Left ventricle myocardium superior (tissue), 1 donor: Measurements from ENCODE around the gene PCNX3. TPM values are rescaled to one million over a fixed set of nuclear protein-coding genes. Genes with fewer than 3 reads are reported as not detected.
"Not testable (repeated sequence)": the region's sequence is repeated elsewhere in the genome, so short reads cannot be mapped to it uniquely, and the experiment has no call there.

ENCODE experiments used
- ATAC-seq: fragments of 200-7000 bp; cut with Tn5 transposase; one replicate; pipeline ENCODE4 v1.9.1; 2020; ENCODE audit warnings: mild to moderate bottlenecking, moderate library complexity
- DNase-seq: peaks from one replicate; pipeline ENCODE4 v3.0.0-alpha.2; 2020
- intact Hi-C: fragments of 100-400 bp; cut with micrococcal nuclease; formaldehyde crosslinking; loops from one replicate; pipeline ENCODE4 v1.11.0; 2022
- total RNA-seq: library from RNA; stranded (reverse); fragmentation: NEBNext Ultra II Directional; extraction: Animal tissue kit (Norgen Biotek cat#: 25700); gene quantifications from one replicate; pipeline ENCODE4 v1.2.1, GENCODE V29; 2021
- donor health status: DM: no; HTN: yes; CAD: no; lungs with severe emphysema.

Gene PCNX3
- total RNA-seq, 1 donor from 2014 or later: 11.8 TPM

DNA sequence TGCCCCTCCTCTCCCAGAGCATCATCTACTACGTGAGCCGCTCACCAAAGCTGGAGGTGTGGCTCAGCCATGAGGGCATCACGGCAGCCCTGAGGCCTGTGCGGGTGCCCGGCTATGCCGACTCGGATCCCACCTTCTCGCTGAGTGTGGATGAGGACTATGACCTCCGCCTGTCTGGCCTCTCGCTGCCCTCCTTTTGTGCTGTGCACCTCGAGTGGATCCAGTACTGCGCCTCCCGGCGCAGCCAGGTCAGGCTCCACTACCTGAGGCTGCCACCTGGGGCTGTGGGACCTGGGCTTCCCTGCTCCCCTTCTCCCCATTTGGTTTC is 18.5 kb downstream of the PCNX3 start:
- ATAC-seq (no peak), DNase-seq (no peak)
- intact Hi-C loops: no loop called here

DNA sequence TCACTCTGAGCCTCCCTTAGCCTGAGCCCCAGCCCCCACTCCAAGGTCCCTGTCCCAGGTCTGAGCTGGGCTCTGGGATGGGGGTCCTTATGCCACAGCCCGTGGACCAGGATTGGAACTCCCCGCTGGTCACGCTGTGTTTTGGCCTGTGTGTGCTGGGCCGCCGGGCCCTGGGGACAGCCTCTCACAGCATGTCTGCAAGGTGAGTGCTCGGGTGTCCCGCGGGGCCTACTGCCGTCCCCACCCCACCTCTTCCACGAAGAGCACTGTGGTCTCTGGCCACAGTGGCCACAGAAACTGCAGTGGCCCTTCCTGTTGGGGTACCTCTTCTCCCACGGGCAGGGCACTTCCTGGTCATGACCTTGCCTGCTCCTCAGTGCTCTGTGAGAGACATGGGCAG is 18.9 kb downstream of the PCNX3 start:
- DNase-seq (no peak), ATAC-seq (no peak)
- intact Hi-C loops: no loop called here

DNA sequence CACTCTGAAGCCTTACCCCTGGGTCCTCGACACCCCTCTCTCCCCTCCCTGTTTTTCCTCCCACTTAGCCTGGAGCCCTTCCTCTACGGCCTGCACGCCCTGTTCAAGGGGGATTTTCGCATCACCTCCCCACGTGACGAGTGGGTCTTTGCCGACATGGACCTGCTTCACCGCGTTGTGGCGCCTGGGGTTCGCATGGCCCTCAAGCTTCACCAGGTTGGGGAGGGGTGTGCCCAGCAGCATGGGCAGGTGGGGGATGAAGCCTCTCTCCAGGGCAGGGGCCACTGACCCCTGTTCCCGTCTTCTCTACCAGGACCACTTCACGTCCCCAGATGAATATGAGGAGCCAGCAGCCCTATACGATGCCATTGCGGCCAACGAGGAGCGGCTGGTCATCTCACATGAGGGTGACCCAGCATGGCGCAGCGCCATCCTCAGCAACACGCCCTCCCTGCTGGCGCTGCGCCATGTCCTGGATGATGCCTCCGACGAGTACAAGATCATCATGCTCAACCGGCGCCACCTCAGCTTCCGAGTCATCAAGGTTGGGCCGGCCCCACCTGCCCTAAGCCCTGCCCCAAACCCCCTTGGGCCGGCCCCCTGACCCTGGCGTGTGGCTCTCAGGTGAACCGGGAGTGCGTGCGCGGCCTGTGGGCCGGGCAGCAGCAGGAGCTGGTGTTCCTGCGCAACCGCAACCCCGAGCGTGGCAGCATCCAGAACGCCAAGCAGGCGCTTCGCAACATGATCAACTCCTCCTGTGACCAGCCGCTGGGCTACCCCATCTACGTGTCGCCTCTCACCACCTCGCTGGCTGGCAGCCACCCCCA is 19.5 kb downstream of the PCNX3 start:
- intact Hi-C loops: no loop called here
- ATAC-seq (no peak), DNase-seq (no peak)

DNA sequence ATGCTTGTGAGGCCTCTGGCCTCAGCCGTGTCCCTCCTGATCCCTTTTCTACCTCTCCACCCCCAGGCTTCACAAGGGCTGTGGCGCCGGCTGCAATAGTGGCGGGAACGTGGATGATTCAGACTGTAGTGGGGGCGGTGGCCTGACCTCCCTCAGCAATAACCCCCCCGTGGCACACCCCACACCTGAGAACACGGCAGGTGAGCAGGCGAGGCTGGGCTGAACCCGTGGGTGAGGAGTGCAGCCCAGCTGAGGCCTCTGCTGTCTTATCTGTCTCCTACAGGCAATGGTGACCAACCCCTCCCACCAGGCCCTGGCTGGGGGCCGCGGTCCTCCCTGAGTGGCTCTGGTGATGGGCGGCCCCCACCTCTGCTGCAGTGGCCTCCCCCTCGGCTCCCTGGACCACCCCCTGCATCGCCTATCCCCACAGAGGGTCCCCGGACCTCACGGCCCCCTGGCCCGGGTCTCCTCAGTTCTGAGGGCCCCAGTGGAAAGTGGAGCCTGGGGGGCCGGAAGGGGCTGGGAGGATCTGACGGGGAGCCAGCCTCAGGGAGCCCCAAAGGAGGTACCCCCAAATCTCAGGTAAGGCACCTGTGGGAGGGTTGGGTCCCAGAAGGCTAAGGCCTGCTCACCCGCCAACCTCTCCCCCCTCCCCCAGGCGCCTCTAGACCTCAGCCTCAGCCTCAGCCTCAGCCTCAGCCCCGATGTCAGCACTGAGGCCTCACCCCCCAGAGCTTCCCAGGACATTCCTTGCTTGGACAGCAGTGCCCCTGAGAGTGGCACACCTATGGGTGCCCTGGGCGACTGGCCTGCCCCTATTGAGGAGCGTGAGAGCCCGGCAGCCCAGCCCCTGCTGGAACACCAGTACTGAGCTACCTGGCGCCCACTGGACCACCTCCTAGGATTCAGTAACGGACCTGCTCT is 20.8 kb downstream of the PCNX3 start:
- intact Hi-C loops: no loop called here
- DNase-seq (no peak), ATAC-seq (no peak)

DNA sequence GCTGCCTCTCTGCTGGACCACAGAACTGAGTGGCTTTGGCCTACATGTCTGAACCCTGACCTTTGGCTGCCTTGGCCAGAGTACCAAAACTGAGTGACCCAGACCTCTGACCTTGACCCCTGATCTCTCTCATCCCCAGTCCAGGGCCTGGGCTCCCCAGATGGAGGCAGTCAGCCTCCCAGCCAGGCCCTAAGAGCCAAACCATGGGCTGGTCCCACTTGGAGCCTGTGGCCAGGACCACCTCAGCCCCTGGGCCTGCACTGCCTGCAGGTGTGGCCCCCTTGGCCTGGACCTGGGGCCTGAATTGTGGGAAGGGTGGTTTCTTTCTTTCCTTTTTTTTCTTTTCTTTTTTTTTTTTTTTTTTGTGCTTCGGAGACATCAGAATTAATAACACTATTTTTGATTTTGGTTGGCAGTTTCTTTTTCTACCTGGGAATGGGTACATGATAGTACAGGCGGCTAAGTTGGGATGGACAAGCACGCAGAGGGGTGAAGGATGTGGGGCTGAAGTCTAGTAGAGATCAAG is 21.5 kb downstream of the PCNX3 start:
- intact Hi-C loops: no loop called here
- no peak for DNase-seq
- ATAC-seq: no peak

DNA sequence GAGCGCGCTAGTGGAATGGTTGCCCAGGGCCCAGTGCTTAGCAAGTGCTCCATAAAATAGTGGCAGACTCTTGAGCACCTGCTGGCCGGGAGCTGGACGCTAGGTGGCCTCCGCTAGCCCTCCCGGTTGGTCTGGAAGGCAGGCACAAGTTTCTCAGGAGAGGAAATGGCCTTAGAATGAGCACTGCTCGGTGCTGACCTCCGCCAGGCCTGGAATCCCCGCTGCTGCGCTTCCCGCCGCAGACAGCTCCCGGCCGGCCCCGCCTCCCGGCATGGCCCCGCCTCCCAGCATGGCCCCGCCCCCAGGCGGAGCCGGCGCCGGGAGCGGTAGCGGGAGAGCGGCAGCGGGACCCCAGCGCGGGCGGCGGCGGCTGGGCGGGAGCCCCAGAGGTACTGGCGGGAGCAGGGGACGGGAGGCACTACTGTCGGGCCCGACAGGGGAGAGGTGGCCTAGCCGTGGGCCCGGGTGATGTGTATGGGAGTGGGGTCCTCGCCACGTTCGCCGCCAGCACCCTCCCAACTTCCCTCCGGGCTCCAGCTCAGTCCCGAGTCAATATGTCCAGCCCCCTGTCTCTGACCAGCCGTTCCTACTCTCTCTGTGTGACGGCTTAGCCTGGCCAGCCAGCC is 22.3 kb downstream of the PCNX3 start, which contains the start of gene SIPA1:
TSS of gene SIPA1 (plus strand) at position 308 of the 626 bp plus-strand sequence. CDS start 2,821 bp downstream, outside the sequence.
- intact Hi-C loops: no loop called here
- peak; percentile 88 for DNase-seq

DNA sequence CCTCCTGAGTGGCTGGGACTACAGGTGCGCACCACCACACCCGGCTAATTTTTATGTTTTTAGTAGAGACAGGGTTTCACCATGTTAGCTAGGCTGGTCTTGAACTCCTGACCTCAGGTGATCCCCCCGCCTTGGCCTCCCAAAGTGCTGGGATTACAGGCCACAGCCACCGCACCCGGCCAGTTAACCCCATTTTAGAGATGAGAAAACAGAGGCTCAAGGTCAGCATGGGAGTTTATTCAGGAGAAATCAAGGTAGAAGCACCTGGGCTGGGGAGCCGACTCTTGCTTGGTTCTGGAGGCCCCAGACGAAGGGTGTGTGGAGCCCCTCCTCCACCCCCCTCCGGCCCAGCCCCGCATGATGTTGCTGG is 23.6 kb downstream of the PCNX3 start:
- DNase-seq, intact Hi-C loops, ATAC-seq: not testable (repeated sequence)

More for the DNA sequence above, 22.3 kb downstream of the PCNX3 start, which contains the start of gene SIPA1:
- peak; percentile 87 for ATAC-seq

DNA sequence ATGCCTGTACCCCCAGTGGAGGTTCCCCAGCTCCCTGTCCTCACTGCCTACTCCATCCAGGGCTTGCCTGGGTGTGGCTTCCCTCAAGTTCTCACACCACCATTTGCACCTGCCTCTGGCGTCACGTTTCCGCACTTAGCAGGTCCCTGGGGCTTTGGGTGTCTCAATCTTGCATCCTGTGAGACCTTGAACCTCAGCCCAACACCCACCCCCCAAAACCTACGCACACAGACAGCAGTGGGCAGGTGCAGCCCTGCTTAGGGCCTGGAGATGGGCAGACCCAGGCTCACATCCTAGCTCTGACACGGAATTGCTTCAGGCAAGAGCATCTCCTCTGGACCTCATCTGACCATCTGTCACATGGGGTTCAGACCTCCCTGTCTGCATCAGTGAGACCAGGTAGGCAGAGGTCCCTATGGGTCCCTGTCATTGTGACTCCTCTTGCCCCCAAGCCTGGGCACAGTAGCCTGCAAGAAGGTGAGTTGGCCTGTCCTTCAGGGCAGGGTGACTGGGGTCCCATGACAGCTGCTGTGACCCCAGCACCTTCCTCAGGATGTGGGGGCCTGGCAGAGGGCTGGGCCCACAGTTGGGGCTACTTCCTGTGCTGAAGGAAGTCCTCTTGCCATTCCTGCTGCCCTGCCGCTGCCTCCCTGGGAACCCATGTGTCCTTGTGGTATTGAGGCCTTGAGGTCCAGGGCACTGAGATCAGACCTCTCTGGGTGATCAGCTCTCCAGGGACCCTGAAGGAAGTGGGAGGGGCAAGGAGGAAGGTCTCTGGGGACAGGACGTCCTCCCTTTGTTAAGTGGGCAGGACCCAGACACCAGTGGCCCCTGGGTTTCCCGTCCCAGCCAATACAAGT is 24.3 kb downstream of the PCNX3 start:
- ATAC-seq: peak; percentile 2
- DNase-seq: peak; percentile 58
- intact Hi-C loops: no loop called here

DNA sequence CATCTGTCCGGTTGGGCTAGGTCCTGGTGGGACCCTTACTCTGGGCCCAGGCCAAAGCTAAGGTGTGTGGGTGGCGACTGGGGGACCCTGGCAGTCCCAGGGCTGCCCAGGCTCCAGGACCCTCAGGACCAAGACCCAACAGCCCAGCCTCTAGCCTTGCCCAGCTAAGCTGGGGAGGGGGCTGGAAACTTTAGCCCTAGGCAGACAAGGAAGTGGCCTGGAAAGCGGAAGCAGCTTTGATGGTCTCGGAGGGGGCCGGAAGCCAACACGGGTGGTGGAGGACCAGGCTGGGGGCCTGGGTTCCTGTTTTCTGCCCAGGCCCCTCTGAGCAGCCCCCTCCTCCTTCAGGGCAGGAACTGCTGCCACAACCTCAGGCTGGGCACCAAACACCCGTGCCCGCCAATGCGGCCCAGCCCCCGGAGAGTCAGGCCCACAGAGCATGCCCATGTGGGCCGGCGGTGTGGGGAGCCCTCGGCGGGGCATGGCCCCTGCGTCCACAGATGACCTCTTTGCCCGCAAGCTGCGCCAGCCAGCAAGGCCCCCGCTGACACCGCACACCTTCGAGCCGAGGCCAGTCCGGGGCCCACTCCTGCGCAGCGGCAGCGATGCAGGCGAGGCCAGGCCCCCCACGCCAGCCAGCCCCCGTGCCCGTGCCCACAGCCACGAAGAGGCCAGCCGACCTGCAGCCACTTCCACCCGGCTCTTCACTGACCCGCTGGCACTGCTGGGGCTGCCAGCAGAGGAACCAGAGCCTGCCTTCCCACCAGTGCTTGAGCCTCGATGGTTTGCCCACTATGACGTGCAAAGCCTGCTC is 25.1 kb downstream of the PCNX3 start:
- peak; percentile 68 for DNase-seq
- intact Hi-C loops: no loop called here
- ATAC-seq: peak; percentile 4

DNA sequence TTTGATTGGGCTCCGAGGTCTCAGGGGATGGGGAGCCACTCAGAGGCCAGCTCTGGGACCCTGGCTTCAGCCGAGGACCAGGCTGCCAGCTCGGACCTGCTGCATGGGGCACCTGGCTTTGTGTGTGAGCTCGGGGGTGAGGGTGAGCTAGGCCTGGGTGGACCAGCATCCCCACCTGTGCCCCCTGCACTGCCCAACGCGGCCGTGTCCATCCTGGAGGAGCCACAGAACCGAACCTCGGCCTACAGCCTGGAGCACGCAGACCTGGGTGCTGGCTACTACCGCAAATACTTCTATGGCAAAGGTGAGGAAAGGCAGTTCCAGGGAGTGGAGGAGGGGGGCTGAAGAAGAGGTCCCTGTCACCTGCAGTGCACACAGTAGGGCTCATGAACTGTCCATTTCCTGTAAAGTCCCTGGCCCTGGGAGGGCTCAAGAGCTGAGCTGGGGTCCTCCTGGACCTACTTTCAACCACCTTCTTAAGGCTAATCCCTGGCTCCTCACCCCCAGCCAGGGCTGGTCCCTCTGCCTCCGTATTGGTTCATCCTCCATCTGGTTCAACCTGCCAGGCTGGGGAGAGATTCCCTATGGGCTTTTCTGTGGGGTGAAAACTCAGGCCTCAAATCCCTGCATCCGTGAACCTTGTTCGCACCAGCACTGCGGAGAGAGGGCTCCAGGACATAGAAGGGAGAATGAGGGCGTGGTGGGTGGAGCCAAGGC is 25.9 kb downstream of the PCNX3 start:
- ATAC-seq (no peak), DNase-seq (no peak)
- intact Hi-C loops: no loop called here

DNA sequence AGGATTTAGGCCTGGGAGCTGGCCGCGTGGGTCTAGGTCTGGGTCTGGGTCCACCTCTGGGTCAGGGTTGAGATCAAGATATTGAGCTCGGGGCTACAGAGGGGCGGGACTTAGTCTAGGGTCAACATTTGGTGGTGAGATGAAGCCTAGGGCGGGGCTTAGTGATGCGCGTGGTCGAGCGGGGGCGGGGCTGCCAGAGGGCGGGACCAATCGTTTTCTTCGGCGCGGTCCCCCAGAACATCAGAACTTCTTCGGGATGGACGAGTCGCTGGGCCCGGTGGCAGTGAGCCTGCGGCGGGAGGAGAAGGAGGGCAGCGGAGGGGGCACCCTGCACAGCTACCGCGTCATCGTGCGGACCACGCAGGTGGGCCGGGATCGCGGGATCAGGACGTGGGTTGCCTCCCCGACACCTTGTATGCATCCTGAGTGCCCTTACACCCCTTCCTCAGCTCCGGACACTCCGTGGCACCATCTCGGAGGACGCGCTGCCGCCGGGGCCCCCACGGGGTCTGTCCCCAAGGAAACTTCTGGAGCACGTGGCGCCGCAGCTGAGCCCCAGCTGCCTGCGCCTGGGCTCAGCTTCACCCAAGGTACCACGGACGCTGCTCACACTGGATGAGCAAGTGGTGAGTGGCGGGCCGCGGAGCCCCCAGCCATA is 26.6 kb downstream of the PCNX3 start:
- peak; percentile 55 for DNase-seq
- no peak for ATAC-seq
- intact Hi-C loops: no loop called here

DNA sequence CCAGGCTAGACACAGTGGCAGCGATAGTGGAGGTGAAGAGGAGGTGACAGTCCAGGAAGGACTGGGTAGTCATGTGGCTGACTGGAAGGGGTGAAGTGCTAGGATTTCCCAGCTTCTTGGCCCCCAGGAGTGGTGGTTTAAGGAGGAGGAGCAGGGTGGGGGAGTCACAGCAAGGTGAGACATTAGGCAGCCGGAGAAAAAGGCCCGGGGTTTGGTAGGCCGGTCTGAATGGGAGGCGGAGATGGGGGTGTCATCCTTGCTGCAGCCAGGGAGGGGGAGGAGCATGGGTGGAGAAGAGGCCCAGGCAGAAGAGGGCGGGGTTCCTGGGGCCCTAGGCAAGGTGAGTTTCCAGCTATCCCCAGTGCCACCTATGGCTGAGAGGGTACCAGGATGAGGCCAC is 28.4 kb downstream of the PCNX3 start:
- ATAC-seq (no peak), DNase-seq (no peak)
- intact Hi-C loops: no loop called here

DNA sequence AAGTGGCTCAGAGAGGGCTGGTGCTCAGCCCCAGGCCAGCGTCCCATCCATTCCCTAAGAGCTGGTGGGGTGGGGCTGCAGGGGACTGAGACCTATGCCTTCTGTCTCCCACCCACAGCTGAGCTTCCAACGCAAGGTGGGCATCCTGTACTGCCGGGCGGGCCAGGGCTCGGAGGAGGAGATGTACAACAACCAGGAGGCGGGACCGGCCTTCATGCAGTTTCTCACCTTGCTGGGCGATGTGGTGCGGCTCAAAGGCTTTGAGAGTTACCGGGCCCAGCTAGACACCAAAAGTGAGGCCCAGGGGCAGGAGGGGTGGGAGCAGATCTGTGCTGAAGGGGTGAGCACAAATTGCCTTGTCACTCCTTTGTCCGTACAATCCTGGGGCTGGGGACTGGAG is 29.3 kb downstream of the PCNX3 start:
- intact Hi-C loops: no loop called here
- ATAC-seq (no peak), DNase-seq (no peak)

DNA sequence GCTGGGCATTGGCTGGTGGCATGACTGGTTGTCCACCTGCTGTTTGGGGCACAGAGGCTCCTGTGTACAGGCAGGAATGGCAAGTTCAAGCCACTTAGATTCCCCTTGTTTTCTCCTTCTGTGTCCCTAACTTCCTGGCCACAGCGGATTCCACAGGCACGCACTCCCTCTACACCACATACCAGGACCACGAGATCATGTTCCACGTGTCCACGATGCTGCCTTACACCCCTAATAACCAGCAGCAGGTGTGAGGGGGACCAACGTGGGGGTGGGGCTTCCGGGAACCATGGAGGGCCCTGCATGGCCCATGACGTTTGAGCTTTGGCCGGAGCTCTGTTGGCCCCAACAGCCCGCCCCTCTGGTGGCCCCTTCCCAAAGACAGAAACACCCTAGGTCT is 30.1 kb downstream of the PCNX3 start:
- intact Hi-C loops: no loop called here
- no peak for DNase-seq
- no peak for ATAC-seq

DNA sequence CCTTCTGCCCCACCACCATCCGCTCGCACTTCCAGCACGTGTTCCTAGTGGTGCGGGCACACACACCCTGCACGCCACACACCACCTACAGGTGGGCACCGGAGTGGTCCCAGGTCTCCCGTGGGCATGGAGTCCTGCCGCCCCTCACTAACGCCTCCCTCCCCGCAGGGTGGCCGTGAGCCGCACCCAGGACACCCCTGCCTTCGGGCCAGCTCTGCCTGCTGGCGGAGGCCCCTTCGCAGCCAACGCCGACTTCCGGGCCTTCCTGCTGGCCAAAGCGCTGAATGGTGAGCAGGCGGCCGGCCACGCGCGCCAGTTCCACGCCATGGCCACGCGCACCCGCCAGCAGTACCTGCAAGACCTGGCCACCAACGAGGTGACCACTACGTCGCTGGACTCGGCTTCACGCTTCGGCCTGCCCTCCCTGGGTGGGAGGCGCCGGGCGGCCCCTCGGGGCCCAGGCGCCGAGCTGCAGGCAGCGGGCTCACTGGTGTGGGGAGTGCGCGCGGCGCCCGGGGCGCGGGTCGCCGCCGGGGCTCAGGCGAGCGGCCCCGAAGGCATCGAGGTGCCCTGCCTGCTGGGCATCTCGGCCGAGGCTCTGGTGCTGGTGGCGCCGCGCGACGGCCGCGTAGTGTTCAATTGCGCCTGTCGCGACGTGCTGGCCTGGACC is 30.8 kb downstream of the PCNX3 start:
- ATAC-seq (no peak), DNase-seq (no peak)
- intact Hi-C loops: no loop called here

DNA sequence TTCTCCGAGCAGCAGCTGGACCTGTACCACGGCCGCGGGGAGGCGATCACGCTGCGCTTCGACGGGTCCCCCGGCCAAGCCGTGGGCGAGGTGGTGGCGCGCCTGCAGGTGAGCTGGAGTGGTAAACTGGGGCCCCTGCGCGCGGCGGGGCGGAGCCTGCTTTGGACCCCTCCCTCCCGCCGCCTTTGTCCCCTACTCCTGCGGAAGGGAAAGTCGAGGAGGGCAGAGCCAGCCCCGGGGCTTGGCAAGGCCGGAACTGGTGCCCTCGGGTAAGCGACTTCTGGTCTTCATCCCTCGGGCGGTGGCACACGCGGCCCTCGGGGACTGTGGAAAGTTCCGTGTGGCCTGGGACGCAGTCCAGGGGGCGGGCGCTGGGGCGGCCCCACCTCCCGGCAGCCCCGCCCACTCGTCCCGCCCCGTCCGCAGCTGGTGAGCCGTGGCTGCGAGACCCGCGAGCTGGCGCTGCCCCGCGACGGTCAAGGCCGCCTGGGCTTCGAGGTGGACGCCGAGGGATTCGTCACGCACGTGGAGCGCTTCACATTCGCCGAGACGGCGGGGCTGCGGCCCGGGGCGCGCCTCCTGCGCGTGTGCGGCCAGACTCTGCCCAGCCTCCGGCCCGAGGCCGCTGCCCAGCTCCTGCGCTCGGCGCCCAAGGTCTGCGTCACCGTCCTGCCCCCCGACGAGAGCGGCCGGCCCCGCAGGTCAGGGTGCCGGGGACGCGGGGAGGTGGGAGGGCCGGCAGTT is 31.6 kb downstream of the PCNX3 start:
- ATAC-seq (peak; percentile 11), DNase-seq (no peak)
- intact Hi-C loops: no loop called here
